Mononuclear cell (primary cell): ENCODE data around the gene MAP2K2. TPM values are rescaled to one million over a fixed set of nuclear protein-coding genes. Genes with fewer than 3 reads are reported as not detected.

Experiments used
- H3K27me3 ChIP-seq: 2 replicates; pipeline ENCODE4 v1.6.0; 2011; ENCODE audit warnings: low read length, control low read depth; ENCODE audit not compliant: insufficient read depth
- H3K4me1 ChIP-seq: 2 replicates; pipeline ENCODE4 v1.5.1; 2011; ENCODE audit warnings: mild to moderate bottlenecking, low read length, control low read depth; ENCODE audit not compliant: insufficient read depth
- H3K4me3 ChIP-seq: 2 replicates; pipeline ENCODE4 v1.5.1; 2011; ENCODE audit warnings: mild to moderate bottlenecking, low read length, moderate library complexity
- H3K9me3 ChIP-seq: 2 replicates; pipeline ENCODE4 v1.5.1; 2011; ENCODE audit warnings: low read depth, mild to moderate bottlenecking, control low read depth, low read length
- total RNA-seq: library from RNA; depleted of rRNA; stranded (reverse); fragments of >200 nt; gene quantifications from one replicate; pipeline ENCODE4 v1.2.3, GENCODE V29; 2012

The MAP2K2 gene
- total RNA-seq, 1 donor, result 56.4 TPM

DNA sequence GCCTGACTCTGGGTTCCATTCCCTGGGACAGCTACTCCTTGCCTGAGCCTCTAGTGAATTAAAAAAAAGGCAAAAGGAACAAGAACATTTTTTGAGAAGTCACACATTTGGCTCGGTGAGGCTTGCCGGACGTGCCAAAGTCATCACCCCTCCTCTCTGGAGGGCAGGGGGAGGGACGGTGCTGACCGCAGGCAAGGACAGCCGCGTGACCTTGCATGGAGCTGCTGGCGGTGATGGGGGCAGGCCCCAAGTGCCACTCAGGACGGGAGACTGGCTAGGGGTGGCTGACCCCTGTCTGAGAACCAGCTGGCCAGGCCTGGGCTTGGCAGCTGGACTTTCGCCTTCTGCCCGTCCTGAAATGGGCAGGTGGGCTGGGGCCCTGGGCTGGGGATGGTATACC lies 26.4 kb downstream of the MAP2K2 start:
- Histone ChIP-seq H3K9me3 (no peaks in the 10 kb centered on the region), H3K4me3 (no peak overlapping the region), H3K27me3 (no peaks in the 10 kb centered on the region), H3K4me1 (no peaks in the 10 kb centered on the region)

DNA sequence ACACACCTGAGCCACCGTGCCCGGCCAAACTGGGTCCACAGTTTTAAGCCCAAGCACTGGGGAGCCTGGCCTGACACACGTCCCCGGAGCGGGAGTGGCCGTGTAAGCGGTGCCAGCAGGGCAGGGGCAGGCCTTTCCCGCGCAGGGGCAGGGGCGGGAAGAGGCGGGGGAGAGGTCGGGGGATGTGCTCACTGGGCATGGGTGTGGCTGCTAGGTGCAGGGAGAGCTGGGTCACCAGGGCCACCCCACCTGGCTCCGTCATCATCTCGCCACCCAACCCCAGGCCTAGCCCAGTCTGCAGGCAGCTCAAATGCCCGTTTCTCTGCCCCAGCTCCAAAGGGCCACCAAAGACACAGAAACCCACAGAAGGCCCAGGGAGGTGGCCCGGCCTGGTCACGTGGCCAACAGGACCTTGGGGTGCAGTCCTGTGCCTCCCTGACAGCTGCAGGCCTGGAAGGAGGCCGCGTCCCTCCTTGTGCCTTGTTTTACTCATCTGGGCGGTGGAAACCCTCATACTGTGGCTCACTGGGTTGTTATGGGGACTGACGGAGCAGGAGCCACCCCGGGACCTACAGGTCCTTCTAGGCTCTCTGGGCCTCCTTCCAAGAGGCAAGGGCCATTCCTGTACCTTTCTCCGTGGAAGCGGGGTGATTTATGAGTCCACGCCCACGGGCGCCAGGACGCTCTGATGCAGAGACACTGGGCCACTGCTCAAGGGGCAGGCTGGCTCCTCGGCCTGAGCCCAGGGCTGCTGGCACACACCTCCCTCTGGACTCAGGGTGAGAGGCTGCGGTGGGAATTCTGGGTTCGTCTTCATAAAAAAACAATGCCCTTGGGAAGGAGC lies 27.7 kb downstream of the MAP2K2 start:
- no peaks in the 10 kb centered on the region for H3K27me3 ChIP-seq
- H3K4me1 ChIP-seq, result no peaks in the 10 kb centered on the region
- no peak overlapping the region for H3K4me3 ChIP-seq
- no peaks in the 10 kb centered on the region for H3K9me3 ChIP-seq

DNA sequence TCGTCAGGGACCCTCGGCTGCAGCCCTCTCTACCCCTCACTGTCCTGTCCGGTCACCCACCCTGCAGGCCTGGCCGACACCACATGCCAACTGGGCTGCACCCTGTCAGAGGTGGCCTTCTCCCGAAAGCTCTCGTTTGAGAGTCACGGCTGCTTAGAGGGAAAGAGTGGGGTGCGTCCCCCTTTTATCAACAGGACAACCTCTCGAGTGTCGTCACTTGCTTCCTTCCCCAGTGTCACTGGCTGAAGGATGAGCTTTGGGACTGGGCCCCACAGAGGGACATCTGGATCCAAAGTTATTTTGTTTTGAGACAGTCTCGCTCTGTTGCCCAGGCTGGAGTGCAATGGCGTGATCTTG lies 28.5 kb downstream of the MAP2K2 start:
- H3K9me3 ChIP-seq, result no peaks in the 10 kb centered on the region
- peaks cover 4% of the 10 kb centered on the region for H3K4me1 ChIP-seq
- no peak overlapping the region for H3K4me3 ChIP-seq
- H3K27me3 ChIP-seq, result no peaks in the 10 kb centered on the region

DNA sequence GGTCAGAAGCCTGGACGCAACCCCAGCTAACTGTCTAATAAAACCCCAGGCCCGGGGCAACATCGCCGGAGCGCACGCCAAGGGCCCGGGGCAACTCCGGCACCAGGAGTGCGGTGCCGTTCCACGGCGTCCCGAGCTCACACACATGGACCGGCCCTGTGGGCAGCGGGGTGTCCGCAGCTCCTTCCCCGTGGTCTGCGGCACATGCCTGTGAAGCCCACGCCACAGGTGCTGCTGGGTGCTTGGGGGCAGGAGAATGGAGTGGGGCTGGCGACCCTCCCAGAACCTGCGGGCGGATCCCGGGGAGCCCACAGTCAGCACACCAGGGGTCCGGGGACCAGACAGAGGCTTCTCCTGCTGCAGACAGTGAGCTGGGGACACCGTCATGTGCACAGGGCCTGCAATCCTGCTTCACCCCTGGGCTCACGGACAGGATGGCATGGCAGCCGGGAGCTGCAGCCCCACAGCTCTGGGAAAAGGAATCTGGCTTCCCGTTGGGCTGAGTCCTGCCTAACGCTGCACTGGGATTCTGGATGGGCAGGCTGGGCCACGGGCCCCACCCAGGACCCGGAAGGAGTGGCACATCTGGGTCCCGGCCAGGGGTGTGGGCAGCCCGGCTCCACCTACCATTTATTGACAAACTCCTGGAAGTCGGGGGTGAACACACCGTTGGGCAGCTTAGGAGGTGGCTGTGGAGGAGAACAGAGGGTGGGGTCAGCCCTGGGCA lies 29.0 kb downstream of the MAP2K2 start:
- no peak overlapping the region for H3K4me3 ChIP-seq
- H3K9me3 ChIP-seq, result no peaks in the 10 kb centered on the region
- no peaks in the 10 kb centered on the region for H3K27me3 ChIP-seq
- H3K4me1 ChIP-seq, result peaks cover 9% of the 10 kb centered on the region

DNA sequence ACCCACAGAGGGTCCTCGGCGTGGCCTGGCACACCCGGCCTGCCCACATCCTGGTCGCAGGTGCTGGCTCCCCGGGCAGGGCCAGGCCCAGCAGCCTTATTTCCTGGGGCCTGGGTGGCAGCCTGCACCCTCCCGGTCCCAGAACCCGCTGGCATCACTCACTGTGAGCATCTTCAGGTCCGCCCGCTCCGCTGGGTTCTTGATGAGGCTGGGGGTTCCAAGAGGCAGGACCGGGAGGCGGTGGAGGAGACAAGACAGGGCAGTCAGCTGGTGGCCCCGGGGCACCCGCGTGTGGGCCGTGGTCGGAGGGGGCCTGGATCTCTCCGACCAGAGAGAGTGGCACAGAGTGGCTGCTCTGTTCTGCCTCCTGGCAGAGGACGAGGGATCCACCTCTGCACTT lies 29.6 kb downstream of the MAP2K2 start:
- no peaks in the 10 kb centered on the region for H3K9me3 ChIP-seq
- no peaks in the 10 kb centered on the region for H3K27me3 ChIP-seq
- no peak overlapping the region for H3K4me3 ChIP-seq
- H3K4me1 ChIP-seq, result peaks cover 16% of the 10 kb centered on the region

DNA sequence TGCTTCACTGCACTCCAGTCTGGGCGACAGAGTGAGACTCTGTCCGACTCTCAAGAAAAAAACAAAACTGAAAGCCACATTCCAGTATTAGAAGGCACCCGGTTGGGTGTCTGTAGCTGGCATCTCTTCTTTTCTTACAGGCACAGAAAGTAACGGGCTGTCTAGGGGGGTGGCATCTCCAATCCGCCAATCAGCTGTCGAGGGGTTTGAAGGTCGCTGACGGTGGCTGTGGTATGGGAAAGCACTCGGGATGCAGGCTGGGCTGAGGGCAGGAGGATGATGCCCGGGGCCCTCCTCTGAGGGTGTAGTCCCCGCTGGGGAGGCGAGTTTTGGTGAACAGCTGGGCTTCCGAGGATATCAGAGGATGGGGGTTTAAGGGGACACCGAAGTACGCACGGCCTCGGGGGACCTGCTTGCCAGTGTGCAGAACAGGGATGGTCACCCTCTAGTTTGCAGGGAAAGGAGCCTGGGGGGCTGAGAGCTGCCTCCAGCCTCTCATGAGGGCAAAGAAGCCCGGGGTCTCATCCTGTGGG lies 30.2 kb downstream of the MAP2K2 start:
- H3K4me1 ChIP-seq, result peaks cover 21% of the 10 kb centered on the region

DNA sequence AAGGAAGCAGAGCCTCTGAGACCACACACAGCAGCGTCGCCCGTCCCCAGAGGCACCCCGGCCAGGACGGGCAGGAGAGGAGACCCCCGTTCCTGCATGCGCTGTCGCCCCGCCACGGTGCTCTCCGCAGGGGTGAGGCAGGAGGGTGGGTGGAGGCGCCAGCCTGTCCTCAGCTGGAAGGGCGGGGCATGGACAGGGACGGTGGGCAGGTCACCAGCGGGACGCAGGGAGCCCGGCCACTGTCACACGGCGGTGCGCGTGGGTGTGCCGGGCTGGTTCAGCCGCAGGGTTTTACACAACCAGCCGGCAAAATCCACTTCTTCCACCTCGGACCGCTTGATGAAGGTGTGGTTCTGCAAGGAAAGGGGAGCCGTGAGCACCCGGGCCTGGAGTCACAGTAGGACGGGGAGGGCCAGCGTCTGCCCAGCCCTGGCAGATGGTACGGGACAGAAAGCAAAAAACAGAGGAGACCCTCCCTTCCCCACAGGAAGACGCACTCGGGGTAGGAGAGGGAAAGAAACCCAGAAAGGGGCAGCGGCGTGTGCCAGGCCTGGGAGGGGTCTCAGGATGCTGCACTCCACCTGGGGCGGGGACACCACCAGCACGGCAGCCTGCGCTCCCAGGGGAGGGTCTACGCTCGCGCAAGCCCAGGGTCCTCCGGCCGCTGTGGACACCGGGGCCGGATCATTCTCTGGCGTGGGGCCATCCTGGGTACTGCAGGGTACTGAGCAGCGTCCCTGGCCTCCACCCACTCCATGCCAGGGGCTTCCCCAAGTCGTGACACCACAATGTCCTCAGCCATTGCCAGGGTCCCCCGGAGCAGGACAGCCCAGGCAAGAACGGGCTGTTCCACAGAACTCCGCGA lies 33.3 kb downstream of the MAP2K2 start:
- Histone ChIP-seq H3K4me1 (peaks cover 48% of the 10 kb centered on the region), H3K4me3 (peak overlapping the region; percentile 38), H3K27me3 (no peaks in the 10 kb centered on the region), H3K9me3 (no peaks in the 10 kb centered on the region)

More for the DNA sequence above, 30.2 kb downstream of the MAP2K2 start:
- no peaks in the 10 kb centered on the region for H3K27me3 ChIP-seq
- no peak overlapping the region for H3K4me3 ChIP-seq
- no peaks in the 10 kb centered on the region for H3K9me3 ChIP-seq

DNA sequence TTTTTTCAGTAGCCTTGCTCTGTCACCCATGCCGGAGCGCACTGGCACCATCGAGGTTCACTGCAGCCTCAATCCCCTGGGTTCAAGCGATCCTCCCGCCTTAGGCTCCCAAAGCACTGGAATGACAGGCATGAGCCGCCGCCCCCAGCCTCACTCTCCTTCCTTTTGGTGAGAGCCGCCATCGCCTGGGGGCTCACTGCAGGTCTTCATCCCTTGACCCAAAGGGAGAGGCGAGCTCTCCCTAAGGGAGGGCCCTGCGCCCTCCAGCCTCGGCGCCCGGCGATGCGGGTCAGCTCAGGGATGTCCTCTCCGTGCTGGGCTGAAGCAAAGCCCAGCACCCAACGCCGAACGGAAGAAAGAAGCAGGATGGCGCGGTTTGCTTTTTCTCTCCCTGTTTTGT lies 34.0 kb downstream of the MAP2K2 start:
- Histone ChIP-seq H3K4me3 (peak overlapping the region; percentile 38), H3K9me3 (no peaks in the 10 kb centered on the region), H3K27me3 (no peaks in the 10 kb centered on the region), H3K4me1 (peaks cover 48% of the 10 kb centered on the region)

DNA sequence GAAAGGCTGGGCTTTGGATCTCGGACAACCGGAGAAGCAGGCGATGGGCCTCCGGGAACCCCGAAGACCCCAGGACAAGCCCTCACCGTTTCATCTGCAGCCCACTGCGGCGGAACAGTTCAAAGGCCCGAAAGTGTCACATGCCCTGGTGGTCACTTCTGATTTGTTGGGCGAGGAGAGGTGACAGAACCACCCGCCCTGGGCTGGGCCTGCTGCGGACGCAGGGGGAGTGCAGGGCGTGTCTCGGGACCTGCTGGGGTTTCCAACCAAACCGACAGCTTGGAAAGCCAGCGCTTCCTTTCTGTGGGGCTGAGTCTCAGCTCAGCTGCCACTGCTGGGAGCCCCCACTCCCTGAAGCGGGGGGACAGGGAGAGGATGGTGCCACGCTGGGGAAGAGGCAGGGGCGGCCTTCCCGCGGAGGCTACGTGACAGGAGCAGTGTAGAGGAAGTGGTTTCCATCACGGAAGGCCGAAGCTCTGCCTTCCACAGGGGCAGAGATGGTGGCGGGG lies 34.5 kb downstream of the MAP2K2 start:
- Histone ChIP-seq H3K9me3 (no peaks in the 10 kb centered on the region), H3K4me3 (peak overlapping the region; percentile 38), H3K27me3 (no peaks in the 10 kb centered on the region), H3K4me1 (peaks cover 52% of the 10 kb centered on the region)

DNA sequence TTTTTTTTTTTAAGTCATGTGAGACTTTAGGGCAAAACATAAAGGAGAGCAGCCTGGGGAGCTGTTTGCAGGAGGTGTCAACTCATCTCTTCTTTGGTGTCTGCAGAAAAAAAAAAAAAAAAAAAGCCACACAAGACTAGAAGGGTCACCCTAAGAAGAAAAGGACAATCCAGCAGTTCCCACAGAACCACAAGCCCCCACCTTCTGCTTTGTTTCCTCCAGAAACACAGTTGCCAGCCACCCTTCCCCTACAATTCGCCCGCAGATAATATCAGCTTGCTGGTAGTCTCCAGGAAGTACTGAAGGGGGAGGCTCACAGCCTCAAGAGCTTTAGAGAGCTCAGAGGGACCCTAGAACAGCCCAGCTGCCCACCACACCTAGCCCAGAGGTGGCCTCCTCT lies 34.9 kb downstream of the MAP2K2 start:
- Histone ChIP-seq H3K27me3 (no peaks in the 10 kb centered on the region), H3K4me3 (peak overlapping the region; percentile 38), H3K9me3 (no peaks in the 10 kb centered on the region), H3K4me1 (peaks cover 57% of the 10 kb centered on the region)

DNA sequence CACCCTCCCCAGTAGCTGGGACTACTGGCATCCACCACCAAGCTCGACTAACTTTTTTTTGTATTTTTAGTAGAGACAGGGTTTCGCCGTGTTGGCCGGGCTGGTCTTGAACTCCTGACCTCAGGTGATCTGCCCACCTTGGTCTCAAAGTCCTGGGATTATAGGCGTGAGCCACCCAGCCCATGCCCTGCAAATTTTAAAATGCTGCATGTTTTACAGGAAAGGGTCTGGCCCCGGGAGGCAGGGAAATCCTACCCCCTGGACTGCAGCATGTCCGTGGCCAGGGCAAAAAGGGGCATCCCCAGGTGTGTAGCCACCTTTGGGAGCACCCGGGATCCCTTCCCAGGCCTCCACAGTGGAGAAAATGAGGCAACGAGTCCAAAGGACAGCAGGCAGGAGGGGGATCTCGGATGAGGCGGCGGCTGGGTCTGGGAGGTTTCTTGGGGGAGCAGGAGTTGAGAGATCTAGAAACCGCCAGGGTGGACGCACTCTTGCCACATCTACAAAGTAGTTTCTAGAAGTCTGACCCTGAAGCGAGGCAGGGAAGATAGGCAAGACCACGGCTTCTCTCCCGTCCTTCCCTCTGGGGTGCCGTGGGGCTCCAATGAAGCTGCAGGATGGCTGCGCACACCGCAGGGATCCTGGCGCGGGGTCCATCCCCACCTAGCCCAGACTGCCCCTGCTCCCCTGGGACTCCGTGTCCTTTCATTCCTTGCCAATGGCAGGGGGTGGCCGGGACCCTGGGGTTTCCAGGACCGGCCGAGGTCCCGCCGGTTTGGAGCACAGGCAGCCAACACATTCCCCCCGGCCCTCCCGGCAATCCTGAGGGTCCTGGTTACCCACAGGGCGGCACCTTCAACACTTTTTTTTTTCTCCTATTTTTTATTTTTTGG lies 35.9 kb downstream of the MAP2K2 start:
- no peaks in the 10 kb centered on the region for H3K9me3 ChIP-seq
- no peaks in the 10 kb centered on the region for H3K27me3 ChIP-seq
- H3K4me1 ChIP-seq, result peaks cover 66% of the 10 kb centered on the region
- H3K4me3 ChIP-seq, result no peak overlapping the region

DNA sequence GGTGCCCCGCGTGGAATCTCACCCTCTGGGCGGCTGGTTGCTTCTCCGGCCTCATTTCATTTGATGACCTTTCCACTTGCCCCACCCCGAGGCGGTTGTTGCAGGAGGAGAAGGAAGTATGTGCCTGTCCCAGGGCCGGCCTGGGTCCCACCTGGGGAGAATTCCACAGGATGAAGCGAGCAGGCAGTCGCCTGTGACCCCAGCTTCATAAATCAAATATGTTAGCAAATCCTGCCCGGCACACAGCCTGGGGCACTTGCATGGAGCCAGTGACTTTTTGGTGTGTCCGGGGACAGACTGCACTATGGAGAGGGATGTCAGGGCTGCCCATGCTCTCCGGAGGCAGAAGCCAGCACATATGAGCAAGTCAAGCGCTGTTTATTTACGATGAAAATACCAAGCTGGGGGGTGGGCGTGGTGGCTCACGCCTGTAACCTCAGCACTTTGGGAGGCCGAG lies 37.5 kb downstream of the MAP2K2 start:
- no peak overlapping the region for H3K4me3 ChIP-seq
- H3K4me1 ChIP-seq, result peaks cover 69% of the 10 kb centered on the region
- H3K27me3 ChIP-seq, result no peaks in the 10 kb centered on the region
- no peaks in the 10 kb centered on the region for H3K9me3 ChIP-seq

DNA sequence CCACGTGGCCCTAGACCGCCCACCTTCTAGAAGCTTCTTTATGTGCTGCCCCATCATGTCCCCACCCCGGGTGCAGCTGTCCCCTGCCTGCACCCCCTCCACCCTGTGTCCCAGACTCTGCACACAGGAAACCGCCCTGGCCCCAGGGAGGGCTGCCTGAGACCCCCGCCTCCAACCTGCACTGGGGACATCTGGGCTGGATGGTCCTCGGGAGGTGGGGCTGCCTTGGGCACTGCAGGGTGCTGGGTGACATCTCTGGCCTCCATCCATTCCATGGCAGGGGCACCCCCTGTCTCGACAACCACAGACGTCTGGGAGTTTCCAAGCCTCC lies 39.4 kb downstream of the MAP2K2 start:
- Histone ChIP-seq H3K9me3 (no peaks in the 10 kb centered on the region), H3K4me1 (peaks cover 64% of the 10 kb centered on the region), H3K27me3 (no peaks in the 10 kb centered on the region), H3K4me3 (no peak overlapping the region)
